Neural cell (in vitro differentiated cells): ENCODE measurements around the gene ZNHIT1.

ENCODE experiments used
- EP300 ChIP-seq: fragments of 450-650 bp; conservative IDR thresholded peaks from 2 replicates; pipeline ENCODE4 v1.6.1; 2014; ENCODE audit warnings: antibody characterized with exemption, mild to moderate bottlenecking, moderate library complexity; ENCODE audit not compliant: poor library complexity, severe bottlenecking
- POLR2AphosphoS5 ChIP-seq: IDR thresholded peaks from 2 replicates; pipeline ENCODE4 v1.6.1; 2012
- TF ChIP-seq, protein P1 (sequence below): fragments of 450-650 bp; IDR thresholded peaks from 2 replicates; pipeline ENCODE4 v1.5.1; 2014; ENCODE audit warnings: antibody characterized with exemption, mild to moderate bottlenecking, moderate library complexity; ENCODE audit not compliant: poor library complexity, severe bottlenecking

DNA sequence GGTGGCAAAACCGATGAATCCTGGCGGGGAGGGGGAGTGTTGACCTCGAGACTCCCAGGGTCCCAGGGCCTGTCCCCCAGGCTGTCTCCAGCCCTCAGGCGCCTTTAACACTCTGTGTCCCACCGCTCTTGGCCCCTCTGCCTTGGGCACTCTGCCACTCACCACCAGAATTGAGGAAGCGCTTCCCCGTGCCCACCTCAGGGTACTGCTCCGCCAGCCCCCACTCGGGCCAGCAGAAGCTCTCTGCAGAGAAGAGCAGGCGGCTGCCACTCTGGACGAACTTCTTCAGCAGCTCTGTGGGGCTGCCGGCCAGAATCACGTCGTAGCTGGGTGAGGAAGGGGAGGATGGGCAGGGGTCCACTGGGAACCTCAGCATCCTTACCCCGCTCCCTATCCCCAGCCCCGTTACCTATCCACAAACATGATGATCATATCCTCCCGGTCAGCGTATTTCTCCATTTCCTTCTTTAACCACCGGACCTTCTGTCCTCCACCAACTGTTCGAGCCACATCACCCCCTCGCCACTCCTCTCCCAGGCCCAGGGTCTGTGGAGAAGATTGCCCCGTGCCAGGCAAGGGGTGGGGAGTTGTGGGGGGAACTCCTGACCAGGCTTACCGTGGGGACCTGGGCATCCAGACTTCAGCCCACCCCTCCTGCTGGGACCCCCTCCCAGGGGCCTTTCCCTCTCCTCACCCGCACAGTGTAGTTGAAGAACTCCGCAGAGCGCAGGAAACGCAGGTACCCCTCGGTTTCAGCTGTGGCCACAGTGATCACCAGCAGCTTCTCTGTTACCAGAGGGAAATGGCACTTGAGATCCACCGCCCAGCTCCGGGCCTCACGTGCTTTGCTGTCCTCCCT lies 1.7 kb upstream of the ZNHIT1 start:
- no peak for TF ChIP-seq POLR2AphosphoS5
- TF ChIP-seq, protein P1, sequence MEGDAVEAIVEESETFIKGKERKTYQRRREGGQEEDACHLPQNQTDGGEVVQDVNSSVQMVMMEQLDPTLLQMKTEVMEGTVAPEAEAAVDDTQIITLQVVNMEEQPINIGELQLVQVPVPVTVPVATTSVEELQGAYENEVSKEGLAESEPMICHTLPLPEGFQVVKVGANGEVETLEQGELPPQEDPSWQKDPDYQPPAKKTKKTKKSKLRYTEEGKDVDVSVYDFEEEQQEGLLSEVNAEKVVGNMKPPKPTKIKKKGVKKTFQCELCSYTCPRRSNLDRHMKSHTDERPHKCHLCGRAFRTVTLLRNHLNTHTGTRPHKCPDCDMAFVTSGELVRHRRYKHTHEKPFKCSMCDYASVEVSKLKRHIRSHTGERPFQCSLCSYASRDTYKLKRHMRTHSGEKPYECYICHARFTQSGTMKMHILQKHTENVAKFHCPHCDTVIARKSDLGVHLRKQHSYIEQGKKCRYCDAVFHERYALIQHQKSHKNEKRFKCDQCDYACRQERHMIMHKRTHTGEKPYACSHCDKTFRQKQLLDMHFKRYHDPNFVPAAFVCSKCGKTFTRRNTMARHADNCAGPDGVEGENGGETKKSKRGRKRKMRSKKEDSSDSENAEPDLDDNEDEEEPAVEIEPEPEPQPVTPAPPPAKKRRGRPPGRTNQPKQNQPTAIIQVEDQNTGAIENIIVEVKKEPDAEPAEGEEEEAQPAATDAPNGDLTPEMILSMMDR, result no peak
- TF ChIP-seq EP300, result no peak
